NCI-H1105 (cell line): Measurements from ENCODE around the gene SLC16A3.

Experiments
- DNase-seq: peaks from one replicate; lab custom pipeline; 2025; lab: John Stamatoyannopoulos, UW

The SLC16A3 gene

DNA sequence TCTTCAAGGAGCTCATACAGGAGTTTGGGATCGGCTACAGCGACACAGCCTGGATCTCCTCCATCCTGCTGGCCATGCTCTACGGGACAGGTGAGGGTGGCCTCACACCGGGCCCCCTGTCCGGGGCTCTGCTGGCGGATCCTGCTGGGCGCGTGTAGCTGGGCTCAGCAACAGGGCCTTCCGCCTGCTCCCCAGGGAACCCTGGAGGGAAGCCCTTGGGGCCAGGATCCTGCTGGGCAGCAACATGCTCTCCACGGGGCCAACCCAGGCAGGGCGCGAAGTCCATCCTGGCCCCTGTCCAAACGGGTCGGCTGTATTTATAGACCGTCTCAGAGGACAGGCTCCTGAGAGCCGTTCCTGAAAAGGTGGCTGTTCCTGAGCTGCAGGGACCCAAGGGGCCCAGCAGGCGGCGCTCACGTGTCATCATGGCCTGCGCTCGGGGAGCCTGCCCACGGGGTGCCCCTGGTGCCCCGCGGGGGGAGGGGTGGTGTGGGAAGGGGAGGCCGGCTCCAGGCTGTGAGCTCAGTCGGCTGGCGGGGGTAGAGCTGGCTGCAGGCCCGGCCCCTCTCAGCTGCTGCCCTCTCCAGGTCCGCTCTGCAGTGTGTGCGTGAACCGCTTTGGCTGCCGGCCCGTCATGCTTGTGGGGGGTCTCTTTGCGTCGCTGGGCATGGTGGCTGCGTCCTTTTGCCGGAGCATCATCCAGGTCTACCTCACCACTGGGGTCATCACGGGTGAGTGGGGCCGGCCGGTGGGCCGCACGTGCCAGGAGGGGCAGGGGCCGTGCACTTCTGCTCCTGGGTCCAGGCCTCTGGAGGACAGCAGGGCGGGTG, 7.5 kb downstream of the SLC16A3 start:
- DNase-seq = peak; percentile 61

DNA sequence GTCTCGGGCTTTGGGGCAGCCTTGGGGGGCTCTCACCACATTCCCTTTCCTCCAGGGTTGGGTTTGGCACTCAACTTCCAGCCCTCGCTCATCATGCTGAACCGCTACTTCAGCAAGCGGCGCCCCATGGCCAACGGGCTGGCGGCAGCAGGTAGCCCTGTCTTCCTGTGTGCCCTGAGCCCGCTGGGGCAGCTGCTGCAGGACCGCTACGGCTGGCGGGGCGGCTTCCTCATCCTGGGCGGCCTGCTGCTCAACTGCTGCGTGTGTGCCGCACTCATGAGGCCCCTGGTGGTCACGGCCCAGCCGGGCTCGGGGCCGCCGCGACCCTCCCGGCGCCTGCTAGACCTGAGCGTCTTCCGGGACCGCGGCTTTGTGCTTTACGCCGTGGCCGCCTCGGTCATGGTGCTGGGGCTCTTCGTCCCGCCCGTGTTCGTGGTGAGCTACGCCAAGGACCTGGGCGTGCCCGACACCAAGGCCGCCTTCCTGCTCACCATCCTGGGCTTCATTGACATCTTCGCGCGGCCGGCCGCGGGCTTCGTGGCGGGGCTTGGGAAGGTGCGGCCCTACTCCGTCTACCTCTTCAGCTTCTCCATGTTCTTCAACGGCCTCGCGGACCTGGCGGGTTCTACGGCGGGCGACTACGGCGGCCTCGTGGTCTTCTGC, 8.4 kb downstream of the SLC16A3 start:
- no peak for DNase-seq

DNA sequence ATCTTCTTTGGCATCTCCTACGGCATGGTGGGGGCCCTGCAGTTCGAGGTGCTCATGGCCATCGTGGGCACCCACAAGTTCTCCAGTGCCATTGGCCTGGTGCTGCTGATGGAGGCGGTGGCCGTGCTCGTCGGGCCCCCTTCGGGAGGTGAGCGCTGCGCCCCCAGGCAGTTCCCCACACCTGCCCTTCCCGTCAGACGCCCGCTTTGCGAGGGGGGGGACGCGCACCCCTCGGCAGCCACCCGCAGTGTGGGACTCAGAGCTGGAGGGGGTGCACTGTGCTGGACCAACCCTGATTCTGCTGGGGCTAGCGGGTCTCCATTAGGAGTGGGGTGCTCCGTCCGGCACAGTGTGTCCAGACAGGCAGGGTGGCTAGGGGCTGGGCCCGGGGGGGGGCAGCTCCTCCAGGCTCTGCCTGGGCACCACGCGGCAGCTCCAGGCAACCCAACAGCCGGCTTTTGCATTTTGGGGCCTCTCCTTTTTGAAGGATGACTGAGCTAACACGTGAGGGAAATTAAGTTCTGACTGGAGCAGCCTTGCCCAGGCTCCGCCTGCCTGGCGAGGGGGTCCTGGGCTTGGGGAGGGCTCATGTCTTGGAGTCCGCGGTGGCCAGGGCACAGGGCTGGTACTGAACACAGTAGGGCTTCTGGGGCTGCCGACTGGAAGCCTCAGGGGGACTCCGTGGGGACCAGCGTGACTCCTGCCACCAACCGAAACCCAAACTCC, 9.1 kb downstream of the SLC16A3 start:
- DNase-seq = no peak

DNA sequence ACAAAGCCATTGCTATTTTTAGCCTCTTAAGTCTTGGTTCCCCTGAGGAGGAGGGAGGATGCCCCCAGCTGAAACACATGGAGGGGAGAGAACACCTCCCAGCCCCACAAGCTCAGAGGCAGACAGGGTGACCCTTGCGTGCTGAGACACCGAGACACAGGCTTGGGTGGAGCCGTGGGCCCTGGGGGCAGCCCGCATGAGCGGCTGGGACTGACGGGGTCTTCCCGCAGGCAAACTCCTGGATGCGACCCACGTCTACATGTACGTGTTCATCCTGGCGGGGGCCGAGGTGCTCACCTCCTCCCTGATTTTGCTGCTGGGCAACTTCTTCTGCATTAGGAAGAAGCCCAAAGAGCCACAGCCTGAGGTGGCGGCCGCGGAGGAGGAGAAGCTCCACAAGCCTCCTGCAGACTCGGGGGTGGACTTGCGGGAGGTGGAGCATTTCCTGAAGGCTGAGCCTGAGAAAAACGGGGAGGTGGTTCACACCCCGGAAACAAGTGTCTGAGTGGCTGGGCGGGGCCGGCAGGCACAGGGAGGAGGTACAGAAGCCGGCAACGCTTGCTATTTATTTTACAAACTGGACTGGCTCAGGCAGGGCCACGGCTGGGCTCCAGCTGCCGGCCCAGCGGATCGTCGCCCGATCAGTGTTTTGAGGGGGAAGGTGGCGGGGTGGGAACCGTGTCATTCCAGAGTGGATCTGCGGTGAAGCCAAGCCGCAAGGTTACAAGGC, 9.8 kb downstream of the SLC16A3 start:
- no peak for DNase-seq

DNA sequence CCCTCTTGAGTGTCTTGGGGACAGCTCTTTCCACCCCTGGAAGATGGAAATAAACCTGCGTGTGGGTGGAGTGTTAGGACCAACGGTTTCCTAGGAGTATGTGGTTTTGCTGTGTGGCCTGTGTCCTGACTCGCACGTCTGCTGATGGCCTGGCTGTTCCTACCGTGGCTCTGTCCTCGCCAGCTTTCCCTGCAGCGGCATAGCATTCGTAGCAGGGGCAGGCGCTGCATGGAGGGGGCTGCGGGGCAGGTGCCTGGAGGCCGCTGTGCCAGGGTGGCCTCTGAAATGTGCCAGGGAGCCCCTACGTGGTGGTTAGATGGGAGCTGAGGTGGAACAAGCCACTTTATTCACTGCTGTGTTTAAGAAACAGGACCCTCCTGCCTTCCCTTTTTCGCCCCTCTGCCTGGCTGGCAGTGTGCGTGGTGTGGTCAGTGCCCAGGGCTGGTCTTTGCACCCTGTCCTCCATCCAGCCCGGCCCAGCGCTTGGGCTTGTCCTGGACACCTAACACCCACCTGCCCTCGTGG, 10.6 kb downstream of the SLC16A3 start:
- DNase-seq = no peak

DNA sequence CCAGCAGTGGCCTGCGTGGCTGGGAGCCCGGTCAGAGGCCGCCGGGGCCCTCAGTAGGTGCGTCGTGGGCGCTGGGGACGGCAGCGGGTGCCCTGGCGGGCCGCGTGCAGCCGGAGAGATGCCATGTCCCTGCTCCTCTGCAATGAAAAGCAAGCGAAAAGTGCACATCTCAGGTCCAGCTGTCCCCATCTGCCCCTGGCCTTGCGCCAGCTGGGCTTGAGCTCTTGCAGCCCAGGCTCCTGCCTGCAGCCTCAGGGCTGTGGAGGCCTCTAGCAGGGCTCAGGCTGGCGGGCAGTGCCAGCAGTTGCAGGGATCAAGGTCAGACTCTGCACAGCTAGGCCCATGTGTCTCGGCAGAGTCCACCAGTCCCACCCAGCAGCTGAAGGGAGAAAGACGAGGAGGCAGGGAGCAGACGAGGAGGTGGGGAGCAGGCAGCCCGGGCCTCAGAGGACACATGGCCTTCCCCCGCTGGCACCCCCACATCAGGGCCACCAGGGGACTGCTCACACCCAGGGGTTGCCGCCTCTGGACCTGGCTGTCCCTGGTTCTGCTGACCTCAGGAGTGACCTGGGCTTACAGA, 11.2 kb downstream of the SLC16A3 start:
- no peak for DNase-seq

DNA sequence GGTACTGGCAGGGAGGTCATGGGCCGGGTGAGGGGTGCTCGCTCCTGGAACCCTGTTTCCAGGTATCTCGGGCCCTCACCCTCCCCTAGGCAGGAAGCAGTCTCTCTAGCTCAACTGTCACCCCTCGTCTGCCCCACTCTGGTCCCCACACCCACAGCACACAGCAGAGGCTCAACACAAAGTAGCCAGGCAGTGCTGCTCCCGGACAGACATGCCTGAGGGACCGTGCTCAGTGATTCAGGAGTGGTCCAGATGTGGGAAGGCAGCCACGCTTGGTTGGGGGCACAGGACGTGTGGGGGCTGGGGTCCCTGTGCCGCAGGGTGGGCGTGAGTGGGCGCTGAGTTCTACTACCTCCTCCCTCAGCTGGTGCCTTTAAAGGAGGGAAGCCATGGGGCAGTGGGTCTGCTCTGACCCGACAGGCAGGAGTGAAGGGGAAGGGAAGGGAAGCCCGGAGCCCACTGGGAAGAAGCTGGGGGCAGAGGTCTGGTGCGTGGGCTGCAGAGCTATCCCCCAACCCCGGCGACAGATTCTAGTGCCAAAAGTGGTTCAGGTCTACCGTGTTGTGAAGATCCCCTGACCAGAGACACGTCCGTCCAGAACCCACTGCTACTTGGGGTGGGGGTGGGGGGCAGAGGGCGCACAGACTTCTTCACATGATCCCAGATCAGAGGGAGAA, 11.8 kb downstream of the SLC16A3 start:
- DNase-seq = no peak

DNA sequence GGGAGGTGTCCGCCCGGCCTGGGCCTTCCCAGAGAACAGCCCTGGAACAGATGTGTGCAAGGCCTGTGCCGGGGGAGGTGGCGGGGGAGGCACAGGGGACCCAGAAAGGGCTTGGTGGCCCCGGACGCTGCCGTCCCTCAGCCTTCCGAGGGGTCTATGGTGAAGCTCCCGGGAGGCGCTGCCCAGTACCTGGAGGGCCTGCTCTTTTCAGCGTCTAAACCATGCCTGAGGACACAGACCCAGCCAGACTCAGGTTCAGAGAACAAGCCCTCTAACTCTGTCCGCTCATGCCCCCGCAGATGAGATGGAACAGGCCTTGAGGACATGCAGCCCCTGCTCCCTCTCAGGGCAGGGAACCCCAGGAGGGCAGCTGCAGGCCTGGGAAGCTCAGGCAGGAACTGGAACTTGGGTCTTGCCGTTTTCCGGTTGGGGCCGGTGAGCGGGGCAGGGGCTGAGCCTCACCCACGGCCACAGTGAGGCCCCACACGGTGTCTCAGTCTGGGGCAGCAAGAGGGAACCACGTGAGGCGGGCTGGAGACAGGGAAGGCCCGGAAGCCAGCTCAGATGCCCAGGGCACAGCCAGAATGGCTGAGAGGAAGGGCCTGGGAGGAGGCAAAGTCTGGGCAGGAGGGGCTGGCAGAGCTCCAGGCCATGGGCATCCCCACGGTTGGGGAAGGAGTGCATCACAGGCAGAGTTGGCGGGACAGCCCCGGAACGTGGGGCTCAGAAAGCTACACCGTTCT, 12.5 kb downstream of the SLC16A3 start:
- no peak for DNase-seq

DNA sequence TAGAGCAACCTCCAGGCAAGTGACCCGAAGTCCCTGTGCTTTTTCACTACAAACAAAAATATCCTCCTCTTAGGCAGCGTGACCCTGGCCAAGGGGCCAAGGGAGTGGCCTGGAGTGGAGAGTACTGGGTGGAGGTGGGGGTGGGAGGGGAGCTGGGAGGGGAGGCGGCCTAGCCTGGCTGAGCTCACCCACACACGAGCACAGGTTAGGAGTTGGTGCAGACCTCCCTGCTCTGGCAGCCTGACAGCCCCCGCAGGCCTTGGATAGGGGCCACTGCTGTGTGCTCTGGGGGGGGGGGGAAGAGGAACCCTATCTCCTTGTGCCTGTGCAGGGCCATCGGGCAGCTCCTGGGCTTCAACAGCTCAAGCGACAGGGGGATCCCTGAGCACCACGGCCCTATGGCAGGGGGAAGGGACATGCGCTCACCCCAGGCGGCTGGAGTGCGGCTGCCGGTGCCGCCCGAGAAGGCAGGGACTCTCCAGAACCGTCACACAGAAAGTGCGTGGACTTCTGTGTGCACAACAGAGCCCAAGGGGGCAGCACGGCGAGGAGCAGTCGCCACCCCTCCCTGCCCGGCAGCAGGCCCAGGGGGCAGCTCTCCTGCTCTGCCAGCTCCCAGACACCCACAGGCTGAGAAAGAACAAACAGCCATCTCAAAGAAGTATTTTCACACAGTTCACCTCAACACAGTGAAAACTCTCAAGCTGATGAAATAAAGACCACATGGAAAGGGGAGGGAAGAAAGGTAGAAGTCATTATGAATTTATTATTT, 13.3 kb downstream of the SLC16A3 start:
- no peak for DNase-seq

DNA sequence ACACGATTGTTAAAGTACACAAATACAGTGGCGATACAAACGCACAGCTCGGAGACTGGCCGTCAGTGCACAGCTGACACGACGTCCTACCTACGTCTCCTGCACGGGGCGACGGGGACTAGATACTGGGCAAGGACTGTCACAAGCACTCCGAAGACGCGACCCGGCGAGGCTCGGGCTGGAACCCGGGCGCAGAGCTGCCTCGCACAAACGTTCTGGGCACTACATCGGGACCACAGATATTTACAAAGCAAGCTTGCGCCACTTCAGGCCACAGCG, 13.8 kb downstream of the SLC16A3 start:
- no peak for DNase-seq

DNA sequence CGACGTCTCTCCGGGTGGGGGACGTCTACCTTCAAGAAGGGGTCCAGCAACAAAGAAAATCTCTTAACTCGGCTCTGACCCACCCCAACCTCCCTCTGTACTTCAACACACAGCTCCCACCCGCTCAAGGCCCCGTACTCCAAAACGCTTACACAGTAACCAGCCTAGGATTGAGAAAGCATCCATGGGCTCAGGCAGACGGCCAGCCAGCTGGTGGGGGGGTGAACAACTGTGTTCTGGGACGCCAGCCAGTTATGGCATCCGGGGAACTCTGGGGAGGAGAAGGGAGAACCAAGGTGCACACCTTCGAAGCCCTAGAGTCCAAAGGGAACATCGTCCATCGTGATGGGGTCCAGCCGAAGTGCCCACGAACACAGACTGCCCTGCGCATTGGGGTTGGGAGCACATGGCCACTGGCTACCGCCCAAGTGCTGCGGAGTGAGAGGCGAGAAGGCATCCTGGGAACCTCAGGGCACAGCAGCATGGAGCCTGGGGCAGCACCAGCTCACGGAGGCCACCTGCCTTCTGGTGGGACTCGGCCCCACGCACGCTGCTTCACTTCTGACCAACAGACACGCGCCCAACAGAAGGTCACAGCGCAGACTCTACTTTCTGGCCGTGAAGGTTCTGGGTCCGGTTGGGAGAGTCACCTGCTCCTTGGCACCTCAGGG, 14.3 kb downstream of the SLC16A3 start:
- DNase-seq = no peak

DNA sequence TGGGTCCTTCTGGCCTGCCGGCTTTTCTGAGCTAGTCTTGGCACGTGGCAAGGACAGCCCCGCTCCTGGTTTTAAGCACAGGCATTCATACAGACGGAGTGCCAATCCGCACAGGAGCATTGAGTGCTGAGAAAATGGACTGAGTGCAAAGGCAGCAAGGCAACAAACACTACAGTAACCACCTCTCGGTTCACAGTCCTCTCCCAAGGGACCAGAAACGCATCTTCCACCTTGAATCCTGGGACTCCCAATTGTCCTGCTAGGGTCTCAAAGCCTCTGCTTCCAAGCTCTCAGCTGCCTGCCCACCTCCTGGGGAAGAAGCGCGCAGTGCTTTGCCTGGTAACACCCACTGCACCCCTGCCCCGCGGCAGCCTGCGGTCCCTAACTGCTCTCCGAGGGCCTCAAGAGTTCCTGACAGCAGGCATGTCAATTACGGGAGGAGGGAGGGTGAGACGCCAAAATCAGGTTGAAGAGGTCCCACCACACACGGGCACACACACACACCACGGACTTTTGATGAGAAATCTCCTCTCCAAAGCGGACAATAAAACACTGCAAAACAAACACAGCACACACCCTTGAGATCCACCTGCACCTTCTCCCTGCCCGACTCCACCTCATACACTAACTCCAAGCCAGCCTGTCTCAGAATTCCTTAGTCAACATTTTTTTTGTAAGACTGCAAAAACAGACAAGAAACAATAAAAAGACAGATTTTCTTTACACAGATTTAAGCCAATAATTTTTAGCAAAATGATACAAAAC, 15.0 kb downstream of the SLC16A3 start:
- DNase-seq = no peak

DNA sequence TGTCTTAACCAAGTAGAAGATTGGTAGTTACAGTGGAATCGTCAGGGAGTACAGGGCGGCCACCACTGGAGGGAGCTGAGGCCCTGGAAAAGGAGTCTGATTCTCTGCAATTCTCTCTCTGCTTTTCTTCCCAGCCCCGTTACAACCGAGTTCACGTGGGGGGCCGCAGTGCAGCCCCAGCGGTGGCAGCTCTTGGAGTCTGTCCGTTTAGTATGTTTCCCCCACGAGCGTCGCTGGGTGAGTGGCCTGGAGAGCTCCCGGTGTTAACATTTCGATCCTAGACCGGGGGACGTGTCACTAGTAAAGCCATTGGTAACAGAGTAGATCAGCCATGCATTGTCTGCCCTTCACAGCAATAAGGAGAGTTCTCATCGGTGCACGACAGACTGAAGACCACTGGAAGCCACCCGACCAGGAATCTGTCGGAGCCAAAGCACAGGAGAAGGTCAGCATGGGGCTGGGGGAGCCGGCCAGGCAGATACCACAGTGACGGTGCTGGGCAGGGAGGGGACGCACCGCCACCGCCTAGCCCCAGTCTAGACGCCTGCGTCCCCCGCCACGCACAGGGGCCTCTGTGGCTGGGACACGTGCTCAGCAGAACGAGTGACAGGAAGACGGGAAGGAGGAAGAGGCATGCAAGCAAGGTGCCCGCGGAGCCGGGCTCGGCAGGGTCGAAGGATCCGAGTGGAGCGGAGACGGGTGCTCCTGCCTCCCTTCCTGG, 15.7 kb downstream of the SLC16A3 start:
- no peak for DNase-seq

DNA sequence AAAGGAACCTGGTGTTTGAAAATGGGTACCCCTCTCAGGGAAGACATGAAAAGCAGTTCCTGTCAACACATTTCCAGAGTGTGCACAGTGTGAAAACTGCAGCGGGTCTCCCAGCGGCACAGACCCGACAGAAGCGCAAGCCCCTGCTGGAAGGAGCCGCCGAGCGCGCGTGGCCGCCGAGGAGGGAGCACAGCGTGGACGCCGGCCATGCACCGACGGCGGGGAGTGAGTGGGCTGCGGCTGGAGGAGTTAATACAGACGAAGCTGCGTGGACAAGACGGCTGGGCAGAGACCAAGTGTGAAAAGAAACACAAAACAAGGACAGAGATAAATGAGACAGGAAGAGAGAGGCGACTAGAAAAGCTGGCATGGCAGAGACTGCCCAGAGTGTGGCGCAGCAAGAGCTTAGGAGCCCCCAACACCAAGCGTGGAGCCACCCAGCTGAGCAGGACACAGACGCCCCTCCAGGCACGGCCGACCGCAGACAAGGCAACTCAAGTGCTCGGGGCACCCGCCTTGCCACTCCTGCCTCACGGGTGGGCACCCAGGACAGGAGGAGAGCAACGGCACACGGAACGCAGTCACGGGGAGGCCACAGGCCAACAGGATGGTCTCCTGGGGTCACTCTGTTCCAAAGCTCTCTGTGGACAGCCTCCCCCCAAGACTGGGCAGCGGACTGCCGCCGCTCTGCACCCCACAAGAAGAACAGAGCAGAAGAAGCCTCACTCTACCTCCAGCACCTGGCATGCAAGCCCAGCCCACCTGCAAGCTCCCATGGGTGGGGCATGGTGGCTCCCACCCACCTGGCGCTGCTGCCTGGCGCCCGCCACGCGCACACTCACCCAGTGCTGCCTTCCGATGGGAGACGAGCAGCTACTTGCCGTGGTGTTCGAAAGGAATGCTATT, 16.5 kb downstream of the SLC16A3 start:
- DNase-seq = no peak

DNA sequence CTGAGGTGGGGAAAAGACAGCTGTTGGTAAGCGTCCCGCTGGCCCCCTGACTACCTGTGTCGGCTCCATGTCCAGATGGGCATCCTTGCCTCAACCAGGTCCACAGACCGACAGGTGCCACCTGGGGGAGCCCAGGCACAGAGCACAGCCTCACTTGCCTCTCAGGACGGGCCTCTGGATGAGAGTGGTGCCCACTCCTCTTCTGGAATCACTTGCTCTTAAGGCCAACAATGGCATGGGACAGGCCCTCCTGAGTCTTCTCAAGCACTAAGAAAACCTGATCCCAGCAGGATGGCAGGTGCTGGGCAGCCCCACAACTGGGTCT, 17.2 kb downstream of the SLC16A3 start:
- DNase-seq = no peak

DNA sequence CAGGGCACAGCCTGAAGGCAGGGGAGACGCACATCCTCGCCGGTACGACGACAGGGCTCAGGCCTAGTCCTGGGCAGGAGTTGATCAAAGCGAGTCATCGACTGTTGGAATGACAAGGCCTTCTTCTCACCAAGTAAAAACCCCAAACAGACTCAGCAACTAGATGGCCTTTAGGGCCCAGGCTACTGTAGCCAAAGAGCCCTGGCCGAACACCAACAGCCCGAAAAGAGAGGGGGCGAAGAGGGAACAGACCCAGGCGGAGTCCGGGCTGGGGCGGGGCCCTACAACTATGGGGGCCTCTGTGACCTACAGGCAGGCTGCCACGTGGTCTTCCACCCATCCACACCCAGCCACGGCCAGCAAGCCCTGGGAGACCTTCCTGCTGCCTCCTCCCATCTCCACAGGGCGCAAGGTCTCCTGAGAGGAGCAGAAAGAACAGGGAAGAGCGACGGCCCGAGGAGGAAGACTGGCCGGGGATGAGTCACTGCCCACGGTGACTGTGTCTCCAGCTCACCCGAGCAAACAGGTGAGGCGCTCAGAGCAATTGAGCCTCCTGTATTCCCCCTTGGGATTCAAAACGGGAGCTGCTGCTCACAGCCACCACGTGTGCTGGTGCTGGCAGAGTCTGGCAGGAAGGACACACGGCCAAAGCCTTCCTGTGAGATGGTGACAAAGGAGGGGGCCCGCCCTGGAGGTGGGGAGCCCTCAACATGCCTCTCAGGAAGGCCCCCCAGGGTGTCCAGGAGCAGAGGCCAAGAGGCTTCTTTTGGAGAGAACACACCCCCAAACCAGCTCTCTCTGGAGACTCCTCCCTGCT, 17.7 kb downstream of the SLC16A3 start:
- DNase-seq = no peak
